HG02610 (cell line): ENCODE data around the gene KIAA0825.
A peak's percentile ranks its signal among the peaks of the same experiment; 100 is the strongest.
"Not testable (repeated sequence)": the region's sequence is repeated elsewhere in the genome, so short reads cannot be mapped to it uniquely, and the experiment has no call there.

Experiments used
- ATAC-seq: cut with Tn5 transposase; IDR thresholded peaks from one replicate; pipeline ENCODE4 v1.9.1; 2021; ENCODE audit warnings: mild to moderate bottlenecking, moderate library complexity; ENCODE audit not compliant: unreplicated experiment

Gene KIAA0825

GRCh38 chr5:94116317-94116716 is 502.1 kb downstream of the KIAA0825 start:
- not testable (repeated sequence) for ATAC-seq

- no peak for ATAC-seq
Observed at GRCh38 chr5:94113087-94113486, 505.3 kb downstream of the KIAA0825 start.

- peak; percentile 99 for ATAC-seq
Observed at GRCh38 chr5:94111209-94112004, 507.0 kb downstream of the KIAA0825 start.

DNA sequence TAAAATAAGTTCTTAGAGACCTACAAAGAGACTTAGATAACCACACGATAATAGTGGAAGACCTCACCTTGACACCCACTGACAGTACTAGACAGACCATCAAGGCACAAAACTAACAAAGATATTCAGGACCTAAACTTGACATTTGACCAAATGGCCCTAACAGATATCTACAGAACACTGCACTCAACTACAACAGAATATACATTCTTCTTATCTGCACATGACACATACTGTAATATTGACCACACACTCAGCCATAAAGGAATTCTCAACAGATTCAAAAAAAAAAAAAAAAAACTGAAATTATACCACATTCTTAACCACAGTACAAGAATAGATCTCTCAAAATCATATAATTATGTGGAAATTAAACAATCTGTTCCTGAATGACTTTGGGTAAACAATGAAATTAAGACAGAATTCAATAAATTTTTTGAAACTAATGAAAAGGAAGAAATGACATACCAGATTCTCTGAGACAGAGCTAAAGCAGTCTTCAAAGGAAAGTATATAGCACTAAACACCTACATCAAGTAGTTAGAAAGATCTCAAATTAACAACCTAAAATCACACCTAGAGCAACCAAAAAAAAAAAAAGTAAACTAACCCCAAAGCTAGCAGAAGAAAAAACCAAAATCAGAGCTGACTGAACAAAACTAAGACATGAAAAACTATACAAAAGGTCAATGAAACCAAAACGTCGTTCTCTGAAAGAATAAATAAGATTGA is 514.7 kb downstream of the KIAA0825 start:
- no peak for ATAC-seq
